SK-N-SH treated with all-trans-retinoic acid at 6 μM for 48 hours (cell line): ENCODE results near the gene VTI1A.

ENCODE experiments used
- ATAC-seq: fragments of 200-7000 bp; cut with Tn5 transposase; 3 replicates; pipeline ENCODE4 v1.9.1; 2020; ENCODE audit warnings: mild to moderate bottlenecking, moderate library complexity
- ARNTL ChIP-seq: fragments of 450-650 bp; formaldehyde crosslinking; IDR thresholded peaks from 2 replicates; pipeline ENCODE4 v1.5.0; 2020; ENCODE audit warnings: low read depth, mild to moderate bottlenecking, moderate library complexity, borderline replicate concordance
- BACH2 ChIP-seq: fragments of 250-450 bp; sonication (Bioruptor Pico); IDR thresholded peaks from 2 replicates; pipeline ENCODE4 v1.9.0; 2021; ENCODE audit warnings: mild to moderate bottlenecking, borderline replicate concordance
- CSDC2 ChIP-seq: fragments of 250-450 bp; sonication (Bioruptor Pico); IDR thresholded peaks from 2 replicates; pipeline ENCODE4 v1.5.0; 2020; ENCODE audit warnings: mild to moderate bottlenecking, moderate library complexity
- ESRRG ChIP-seq: fragments of 250-450 bp; sonication (Bioruptor Pico); IDR thresholded peaks from 2 replicates; pipeline ENCODE4 v1.6.1; 2021; ENCODE audit warnings: mild to moderate bottlenecking
- ISL1 ChIP-seq: fragments of 250-450 bp; sonication (Bioruptor Pico); IDR thresholded peaks from 2 replicates; pipeline ENCODE4 v2.1.2; 2022; ENCODE audit warnings: mild to moderate bottlenecking, moderate library complexity
- OSR1 ChIP-seq: fragments of 250-450 bp; sonication (Bioruptor Pico); IDR thresholded peaks from 2 replicates; pipeline ENCODE4 v1.8.0; 2022; ENCODE audit warnings: moderate library complexity, mild to moderate bottlenecking, inconsistent platforms
- PPARA ChIP-seq: fragments of 250-450 bp; sonication (Bioruptor Pico); IDR thresholded peaks from 2 replicates; pipeline ENCODE4 v1.5.0; 2020; ENCODE audit warnings: mild to moderate bottlenecking, borderline replicate concordance
- SNAI2 ChIP-seq: fragments of 250-450 bp; sonication (Bioruptor Pico); IDR thresholded peaks from 2 replicates; pipeline ENCODE4 v1.5.0; 2020; ENCODE audit warnings: mild to moderate bottlenecking, moderate library complexity
- TCF4 ChIP-seq: fragments of 250-450 bp; sonication (Bioruptor Pico); IDR thresholded peaks from 2 replicates; pipeline ENCODE4 v1.8.0; 2021; ENCODE audit warnings: mild to moderate bottlenecking, moderate library complexity, borderline replicate concordance
- TOX ChIP-seq: fragments of 250-450 bp; sonication (Bioruptor Pico); IDR thresholded peaks from 2 replicates; pipeline ENCODE4 v1.8.0; 2021; ENCODE audit warnings: mild to moderate bottlenecking, moderate library complexity, borderline replicate concordance
- ZFP30 ChIP-seq: fragments of 450-650 bp; formaldehyde crosslinking; IDR thresholded peaks from 2 replicates; pipeline ENCODE4 v1.5.0; 2022; ENCODE audit warnings: mild to moderate bottlenecking, moderate library complexity
- ZNF565 ChIP-seq: fragments of 450-650 bp; formaldehyde crosslinking; conservative IDR thresholded peaks from 2 replicates; pipeline ENCODE4 v1.5.0; 2020; ENCODE audit warnings: low read depth, mild to moderate bottlenecking, moderate library complexity
- ZNF8 ChIP-seq: fragments of 450-650 bp; formaldehyde crosslinking; IDR thresholded peaks from 2 replicates; pipeline ENCODE4 v1.5.0; 2020; ENCODE audit warnings: mild to moderate bottlenecking, moderate library complexity
- TF ChIP-seq, protein P1 (sequence below): fragments of 250-450 bp; sonication (Bioruptor Pico); IDR thresholded peaks from 2 replicates; pipeline ENCODE4 v1.8.0; 2020; ENCODE audit warnings: mild to moderate bottlenecking, moderate library complexity, borderline replicate concordance
- TF ChIP-seq, protein P2 (sequence below): fragments of 250-450 bp; sonication (Bioruptor Pico); IDR thresholded peaks from 2 replicates; pipeline ENCODE4 v1.5.1; 2020; ENCODE audit warnings: low read depth, mild to moderate bottlenecking, moderate library complexity
- TF ChIP-seq, protein P3 (sequence below): fragments of 250-450 bp; sonication (Bioruptor Pico); IDR thresholded peaks from 2 replicates; pipeline ENCODE4 v1.5.1; 2021; ENCODE audit warnings: mild to moderate bottlenecking, moderate library complexity
- TF ChIP-seq, protein P4 (sequence below): fragments of 250-450 bp; sonication (Bioruptor Pico); IDR thresholded peaks from 2 replicates; pipeline ENCODE4 v1.8.0; 2021; ENCODE audit warnings: low read depth, mild to moderate bottlenecking, moderate library complexity, borderline replicate concordance

Gene VTI1A

DNA sequence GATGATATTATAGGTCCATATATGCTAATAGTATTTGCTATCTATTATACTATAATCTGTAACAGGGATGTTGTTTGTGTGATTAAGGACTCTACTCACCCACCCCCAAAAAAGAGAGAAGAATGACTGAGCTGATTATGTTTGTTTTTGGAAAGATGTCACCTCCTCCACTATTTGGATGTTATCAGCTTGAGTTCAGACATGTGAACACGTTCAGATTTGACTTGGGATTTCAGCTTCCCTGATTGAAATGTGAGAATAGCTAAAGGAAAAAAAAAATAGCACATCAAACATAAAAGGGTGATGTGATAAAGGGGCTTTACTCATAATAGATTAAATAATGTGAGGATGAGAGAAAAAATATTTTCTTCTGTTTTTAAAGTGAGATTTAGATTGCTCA is 81.2 kb downstream of the VTI1A start (continued):
- TF ChIP-seq, protein P1, sequence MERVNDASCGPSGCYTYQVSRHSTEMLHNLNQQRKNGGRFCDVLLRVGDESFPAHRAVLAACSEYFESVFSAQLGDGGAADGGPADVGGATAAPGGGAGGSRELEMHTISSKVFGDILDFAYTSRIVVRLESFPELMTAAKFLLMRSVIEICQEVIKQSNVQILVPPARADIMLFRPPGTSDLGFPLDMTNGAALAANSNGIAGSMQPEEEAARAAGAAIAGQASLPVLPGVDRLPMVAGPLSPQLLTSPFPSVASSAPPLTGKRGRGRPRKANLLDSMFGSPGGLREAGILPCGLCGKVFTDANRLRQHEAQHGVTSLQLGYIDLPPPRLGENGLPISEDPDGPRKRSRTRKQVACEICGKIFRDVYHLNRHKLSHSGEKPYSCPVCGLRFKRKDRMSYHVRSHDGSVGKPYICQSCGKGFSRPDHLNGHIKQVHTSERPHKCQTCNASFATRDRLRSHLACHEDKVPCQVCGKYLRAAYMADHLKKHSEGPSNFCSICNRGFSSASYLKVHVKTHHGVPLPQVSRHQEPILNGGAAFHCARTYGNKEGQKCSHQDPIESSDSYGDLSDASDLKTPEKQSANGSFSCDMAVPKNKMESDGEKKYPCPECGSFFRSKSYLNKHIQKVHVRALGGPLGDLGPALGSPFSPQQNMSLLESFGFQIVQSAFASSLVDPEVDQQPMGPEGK (CRISPR knock-in tag), result no peak
- TF ChIP-seq ARNTL (CRISPR knock-in tag), result no peak
- TF ChIP-seq, protein P2, sequence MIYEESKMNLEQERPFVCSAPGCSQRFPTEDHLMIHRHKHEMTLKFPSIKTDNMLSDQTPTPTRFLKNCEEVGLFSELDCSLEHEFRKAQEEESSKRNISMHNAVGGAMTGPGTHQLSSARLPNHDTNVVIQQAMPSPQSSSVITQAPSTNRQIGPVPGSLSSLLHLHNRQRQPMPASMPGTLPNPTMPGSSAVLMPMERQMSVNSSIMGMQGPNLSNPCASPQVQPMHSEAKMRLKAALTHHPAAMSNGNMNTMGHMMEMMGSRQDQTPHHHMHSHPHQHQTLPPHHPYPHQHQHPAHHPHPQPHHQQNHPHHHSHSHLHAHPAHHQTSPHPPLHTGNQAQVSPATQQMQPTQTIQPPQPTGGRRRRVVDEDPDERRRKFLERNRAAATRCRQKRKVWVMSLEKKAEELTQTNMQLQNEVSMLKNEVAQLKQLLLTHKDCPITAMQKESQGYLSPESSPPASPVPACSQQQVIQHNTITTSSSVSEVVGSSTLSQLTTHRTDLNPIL (CRISPR knock-in tag), result no peak
- TF ChIP-seq SNAI2, result no peak
- TF ChIP-seq ZFP30 (CRISPR knock-in tag), result no peak

DNA sequence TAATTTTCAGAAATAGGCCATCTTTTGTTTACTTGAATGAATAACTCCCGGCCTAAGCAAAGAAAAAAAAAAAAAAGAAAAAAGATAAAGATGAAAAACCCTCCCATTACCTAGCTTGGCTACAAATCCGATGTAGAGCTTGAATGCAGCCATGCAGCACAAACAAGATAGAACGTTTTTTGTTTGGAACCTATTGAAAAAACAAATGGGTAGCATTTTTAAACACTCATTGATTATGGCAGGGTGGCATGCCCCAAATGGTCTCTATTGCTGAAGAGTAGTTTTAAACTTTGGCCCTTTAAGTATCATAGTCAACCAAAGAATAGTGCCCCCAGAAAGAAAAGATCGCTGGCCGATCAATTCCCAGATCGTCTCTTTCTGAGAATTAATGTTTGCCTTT is 84.4 kb downstream of the VTI1A start:
- no peak for ATAC-seq
- TF ChIP-seq OSR1 (CRISPR knock-in tag) (no peak), CSDC2 (no peak), TCF4 (CRISPR knock-in tag) (no peak), ZFP30 (CRISPR knock-in tag) (no peak), ZNF565 (no peak), ISL1 (no peak), BACH2 (CRISPR knock-in tag) (no peak), PPARA (CRISPR knock-in tag) (no peak), ZNF8 (no peak), TOX (CRISPR knock-in tag) (no peak), ESRRG (CRISPR knock-in tag) (no peak)
- TF ChIP-seq, protein P3, sequence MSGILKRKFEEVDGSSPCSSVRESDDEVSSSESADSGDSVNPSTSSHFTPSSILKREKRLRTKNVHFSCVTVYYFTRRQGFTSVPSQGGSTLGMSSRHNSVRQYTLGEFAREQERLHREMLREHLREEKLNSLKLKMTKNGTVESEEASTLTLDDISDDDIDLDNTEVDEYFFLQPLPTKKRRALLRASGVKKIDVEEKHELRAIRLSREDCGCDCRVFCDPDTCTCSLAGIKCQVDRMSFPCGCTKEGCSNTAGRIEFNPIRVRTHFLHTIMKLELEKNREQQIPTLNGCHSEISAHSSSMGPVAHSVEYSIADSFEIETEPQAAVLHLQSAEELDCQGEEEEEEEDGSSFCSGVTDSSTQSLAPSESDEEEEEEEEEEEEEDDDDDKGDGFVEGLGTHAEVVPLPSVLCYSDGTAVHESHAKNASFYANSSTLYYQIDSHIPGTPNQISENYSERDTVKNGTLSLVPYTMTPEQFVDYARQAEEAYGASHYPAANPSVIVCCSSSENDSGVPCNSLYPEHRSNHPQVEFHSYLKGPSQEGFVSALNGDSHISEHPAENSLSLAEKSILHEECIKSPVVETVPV (CRISPR knock-in tag), result no peak
- TF ChIP-seq, protein P2 (CRISPR knock-in tag), result no peak
- TF ChIP-seq, protein P1 (CRISPR knock-in tag), result no peak
- TF ChIP-seq, protein P4, sequence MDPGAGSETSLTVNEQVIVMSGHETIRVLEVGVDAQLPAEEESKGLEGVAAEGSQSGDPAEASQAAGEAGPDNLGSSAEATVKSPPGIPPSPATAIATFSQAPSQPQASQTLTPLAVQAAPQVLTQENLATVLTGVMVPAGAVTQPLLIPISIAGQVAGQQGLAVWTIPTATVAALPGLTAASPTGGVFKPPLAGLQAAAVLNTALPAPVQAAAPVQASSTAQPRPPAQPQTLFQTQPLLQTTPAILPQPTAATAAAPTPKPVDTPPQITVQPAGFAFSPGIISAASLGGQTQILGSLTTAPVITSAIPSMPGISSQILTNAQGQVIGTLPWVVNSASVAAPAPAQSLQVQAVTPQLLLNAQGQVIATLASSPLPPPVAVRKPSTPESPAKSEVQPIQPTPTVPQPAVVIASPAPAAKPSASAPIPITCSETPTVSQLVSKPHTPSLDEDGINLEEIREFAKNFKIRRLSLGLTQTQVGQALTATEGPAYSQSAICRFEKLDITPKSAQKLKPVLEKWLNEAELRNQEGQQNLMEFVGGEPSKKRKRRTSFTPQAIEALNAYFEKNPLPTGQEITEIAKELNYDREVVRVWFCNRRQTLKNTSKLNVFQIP (CRISPR knock-in tag), result no peak

GRCh38 chr10:112532189-112532588 is 85.2 kb downstream of the VTI1A start:
- no peak for TF ChIP-seq TCF4 (CRISPR knock-in tag)
- TF ChIP-seq CSDC2, result no peak
- TF ChIP-seq, protein P1 (CRISPR knock-in tag), result no peak
- TF ChIP-seq BACH2 (CRISPR knock-in tag), result no peak
- no peak for ATAC-seq
